Measurements from ENCODE around the gene NSD2.
"Not testable (repeated sequence)": the region's sequence is repeated elsewhere in the genome, so short reads cannot be mapped to it uniquely, and the experiment has no call there.

Gene NSD2

DNA sequence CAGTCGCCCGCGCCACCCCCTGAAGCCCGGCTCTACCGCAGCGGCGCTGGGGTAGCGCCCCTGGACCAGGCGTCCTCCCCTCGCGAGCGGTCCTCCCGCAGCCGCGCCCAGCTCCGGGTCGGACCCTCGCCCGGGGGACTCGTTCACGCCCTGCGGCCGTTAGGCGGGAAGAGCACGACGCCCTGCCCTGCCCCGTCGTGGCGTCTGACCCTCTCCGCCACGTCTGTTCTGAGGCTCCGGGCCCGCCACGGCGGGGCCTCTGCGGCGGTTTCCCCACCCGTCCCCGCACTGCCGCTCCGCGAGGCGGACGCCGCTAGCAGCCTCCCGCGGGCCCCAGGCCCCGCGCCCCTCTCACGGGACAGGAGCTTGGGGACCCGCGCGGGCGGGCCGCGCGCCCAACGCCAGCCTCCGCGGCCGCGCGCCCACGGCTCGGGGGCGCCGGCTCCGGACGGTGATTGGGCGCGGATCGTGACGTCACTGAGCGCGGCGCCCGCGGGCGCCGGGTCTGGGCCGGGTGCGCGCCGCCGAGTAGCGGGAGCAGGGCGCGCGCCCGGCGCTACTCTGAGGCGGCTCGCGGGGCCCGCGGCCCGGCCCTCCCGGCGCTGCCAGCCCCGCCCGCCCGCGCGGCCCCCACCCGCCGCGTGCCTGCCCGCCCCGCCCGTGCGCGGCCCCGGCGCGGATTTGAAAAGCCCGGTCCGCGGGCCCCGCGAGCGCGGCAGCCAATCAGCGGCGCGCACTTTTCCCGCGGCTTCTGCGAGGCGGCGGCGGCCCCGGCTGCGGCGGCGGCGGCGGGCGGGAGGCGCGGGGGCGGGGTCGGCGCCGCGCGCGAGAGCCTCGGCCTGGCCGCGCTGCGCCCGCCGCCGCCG, at the start of gene NSD2:
NSD2 (plus strand) TSS at position 816 of the 866 bp plus-strand sequence. CDS start 29,262 bp downstream, outside the sequence.
- DNase-seq (ENCODE audit: low read depth): peak; percentile 63

- DNase-seq (ENCODE audit: low read depth): no peak
Observed at GRCh38 chr4:1821679-1822567, 49.3 kb upstream of the NSD2 start.

DNA sequence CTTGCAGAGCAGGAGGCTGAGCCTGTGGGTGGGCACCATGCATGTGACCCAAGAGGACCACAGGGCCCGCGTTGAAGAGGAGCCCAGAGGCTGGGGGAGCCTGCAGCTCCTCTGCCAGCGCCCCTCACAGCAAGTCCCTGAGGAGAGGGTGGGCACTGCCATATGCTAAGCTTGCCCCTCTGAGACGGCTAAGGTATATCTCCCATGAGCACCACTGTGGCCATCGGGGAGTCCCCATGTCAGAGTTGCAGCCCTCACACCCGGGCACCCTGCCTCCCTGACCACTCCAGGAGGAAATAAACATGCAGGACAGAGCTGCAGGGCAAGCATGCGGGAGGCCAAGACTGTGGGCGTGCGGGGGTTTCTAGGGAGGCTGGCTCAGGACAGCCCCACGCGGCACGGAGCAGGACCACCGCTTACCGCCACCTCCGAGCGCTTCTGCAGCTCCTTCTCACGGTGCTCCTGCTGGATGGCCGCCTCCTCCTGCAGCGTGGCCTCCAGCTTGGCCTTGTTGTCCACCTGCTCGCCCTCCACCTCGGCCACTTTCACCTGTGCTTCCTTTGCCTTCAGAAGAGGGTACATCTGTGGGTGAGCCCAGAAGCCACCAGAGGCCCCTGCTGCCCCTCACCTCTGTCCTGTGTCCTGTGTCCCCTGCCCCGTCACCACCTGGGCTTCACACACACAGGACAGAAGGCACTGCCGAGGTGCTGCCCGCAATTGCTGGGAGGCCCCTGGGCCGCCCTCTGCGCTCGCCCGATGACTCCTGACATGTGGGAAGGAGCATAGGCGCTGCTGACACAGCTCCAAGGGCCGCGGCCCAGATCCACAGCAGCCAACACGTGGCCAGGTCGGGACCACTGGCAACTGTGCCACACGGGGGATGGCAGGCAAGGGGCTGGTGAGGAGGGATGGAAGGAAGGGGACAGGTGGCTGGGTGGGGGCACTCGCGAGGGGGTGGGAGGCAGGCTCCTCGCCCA, 48.3 kb upstream of the NSD2 start:
- no peak for DNase-seq (ENCODE audit: low read depth)

DNA sequence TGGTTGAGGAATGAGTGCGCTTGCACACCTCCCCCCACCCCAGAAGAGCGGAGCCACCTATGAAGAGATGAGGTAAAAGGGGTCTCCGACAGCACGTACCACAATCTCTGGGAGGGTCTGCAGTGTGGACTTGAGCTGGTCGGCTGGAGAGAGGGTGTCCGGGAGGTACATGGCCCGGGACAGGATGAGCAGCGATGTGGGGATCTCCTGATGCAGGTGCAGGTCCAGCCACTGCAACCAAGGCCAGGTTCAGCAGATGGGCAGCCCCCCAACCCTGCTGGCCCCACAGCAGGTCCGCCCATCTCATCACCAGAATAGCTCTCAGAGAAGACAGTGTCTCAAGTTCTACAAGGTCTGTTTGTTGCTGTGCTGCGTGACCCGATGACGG, 47.7 kb upstream of the NSD2 start:
- DNase-seq (ENCODE audit: low read depth): no peak

DNA sequence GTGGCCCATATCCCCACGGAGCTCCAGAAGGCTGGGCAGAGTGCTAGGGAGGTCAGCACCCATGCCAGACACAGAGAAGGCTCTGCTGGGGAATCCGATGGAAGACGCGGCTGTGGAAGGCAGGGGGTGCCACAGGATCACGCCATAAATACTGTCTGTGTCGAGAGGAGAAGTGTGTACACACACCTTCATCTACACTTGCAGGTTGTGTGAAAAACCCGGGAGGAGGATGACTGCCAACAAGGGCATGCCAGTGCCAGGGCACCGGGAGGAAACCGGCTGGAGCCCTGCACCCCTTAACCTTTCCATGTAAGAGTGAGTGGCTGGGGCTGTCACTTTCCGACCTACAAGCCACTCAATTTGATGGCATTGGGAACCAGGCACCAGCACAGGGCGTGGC, 46.4 kb upstream of the NSD2 start:
- DNase-seq (ENCODE audit: low read depth): no peak

DNA sequence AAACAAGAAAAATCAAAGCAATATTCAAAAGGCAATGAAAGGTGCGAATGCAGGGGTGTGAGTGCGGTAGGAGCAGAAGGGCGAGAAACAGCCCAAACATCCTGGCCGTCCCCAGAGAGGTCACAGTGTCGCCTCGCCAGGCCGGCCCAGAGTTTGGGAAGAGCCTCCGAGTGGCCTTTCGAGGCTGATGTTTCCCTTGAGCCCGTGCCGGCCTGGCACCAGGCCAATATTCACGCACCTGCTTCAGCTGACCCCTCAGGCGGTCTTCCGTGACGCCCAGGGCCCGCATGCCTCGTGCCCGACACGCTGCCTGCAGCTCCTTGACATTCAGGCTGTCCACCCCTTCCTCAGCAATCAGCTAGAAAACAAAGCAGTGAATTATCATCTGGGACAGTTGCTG, 45.9 kb upstream of the NSD2 start:
- DNase-seq (ENCODE audit: low read depth): no peak

GRCh38 chr4:1826531-1827350, 44.5 kb upstream of the NSD2 start:
- no peak for DNase-seq (ENCODE audit: low read depth)

GRCh38 chr4:1830234-1830633, 41.0 kb upstream of the NSD2 start:
- DNase-seq (ENCODE audit: low read depth): no peak

GRCh38 chr4:1830642-1831228, 40.5 kb upstream of the NSD2 start:
- no peak for DNase-seq (ENCODE audit: low read depth)

DNA sequence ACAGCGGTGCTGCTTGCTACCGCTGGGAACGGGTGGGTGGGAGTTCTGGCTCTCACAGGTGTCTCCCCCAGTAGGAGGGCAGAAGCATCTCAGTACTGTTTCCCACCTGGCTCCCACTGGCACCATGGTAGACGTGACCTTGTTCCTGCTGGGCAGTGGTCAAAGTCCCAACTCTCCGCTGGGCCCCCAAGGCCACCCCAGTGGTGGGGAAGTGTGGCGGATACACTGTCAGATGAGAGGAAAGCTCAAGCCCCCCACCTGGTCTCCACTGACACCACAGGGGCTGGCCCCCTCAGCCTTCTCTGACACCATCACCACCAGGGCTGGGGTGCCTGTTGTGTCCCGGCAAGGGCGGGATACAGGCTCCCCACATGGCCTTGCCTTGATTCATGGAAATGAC, 39.9 kb upstream of the NSD2 start:
- no peak for DNase-seq (ENCODE audit: low read depth)

DNA sequence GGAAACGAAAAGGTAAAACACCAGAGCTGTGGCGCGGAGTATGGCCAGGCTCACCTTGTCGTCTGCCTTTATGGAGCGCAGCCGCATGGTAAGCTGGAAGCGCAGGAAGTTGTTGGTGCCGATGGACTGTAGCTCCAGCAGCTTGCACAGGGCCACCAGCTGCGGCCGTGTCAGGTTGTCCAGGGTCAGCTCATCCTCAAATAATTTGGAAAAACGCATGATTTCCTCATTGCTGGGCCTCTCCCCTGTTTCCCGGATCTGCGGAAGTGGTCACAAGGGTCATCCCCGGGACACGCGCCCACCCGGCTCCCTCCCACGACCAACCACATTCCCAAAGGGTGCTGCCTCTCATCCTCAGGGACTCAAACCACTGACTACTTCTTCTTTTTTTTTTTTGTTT, 38.5 kb upstream of the NSD2 start:
- DNase-seq (ENCODE audit: low read depth): no peak

DNA sequence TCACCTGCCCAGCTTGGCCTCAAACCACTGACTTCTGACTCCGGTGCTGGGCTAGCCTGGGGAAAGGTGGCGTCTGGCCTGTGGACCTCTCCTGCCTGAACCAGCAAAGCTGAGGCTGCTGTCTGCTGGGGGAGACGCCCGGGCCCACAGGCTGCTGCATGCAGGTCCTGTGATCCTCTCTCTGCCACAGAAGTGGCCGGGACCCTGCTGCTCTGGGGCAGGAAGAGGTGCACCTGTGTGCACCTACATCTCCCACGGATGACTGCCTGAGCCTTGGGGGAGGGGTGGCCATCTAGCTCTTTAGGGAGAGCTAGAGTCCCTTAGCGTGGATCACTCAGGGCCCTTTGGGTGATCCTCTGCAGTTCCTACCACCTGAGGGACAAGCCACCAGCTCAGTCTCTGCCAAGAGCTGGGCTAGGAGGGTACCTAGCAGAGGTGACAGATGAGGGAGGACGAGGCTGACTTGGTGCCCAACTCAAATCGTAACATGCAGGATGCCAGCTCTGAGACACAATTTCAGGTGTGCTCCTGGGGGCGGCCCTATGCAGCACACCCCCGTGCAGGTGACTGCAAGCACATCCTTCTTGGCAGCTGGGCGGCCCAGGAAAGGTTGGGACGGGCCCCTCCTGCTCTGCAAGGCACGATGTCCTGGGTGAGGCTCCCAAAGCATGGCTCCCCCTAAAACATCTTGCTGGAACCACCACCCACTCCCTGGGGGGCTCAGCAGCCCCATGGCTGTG, 37.7 kb upstream of the NSD2 start:
- DNase-seq (ENCODE audit: low read depth): no peak

DNA sequence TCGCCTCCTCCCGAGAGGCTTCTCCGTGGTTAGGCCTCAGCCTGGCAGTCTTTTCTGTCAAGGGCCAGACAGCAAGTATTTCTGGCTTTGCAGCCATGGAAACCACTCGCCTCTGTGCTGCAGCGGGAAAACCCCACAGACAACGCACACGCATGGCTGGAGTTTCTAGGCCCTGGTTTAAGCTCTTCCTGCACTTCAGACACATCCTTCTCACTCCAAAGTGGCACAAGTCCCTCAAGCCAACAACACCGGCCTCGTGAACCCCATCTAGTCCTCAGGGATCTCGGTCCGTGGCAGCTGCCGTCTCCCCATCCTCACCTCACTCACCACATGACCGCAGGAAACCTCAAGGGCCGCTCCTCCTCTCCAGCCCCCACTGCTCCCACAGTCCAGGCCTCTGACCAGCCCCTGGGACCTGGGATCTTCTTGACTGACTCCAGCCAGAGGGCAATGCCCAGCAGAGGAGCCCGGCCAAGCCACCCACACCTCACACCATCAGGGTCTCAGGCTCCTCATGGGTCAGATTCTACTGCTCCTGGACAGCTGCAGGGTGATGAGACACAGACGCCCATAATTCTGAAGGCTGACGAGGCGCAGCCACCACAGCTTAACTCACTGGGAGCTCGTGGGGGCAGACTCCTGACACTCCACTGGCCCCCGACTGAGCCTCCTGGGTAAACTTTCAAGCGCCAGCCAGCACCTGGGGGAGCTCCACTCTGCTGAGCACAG, 37.0 kb upstream of the NSD2 start:
- DNase-seq (ENCODE audit: low read depth): no peak

DNA sequence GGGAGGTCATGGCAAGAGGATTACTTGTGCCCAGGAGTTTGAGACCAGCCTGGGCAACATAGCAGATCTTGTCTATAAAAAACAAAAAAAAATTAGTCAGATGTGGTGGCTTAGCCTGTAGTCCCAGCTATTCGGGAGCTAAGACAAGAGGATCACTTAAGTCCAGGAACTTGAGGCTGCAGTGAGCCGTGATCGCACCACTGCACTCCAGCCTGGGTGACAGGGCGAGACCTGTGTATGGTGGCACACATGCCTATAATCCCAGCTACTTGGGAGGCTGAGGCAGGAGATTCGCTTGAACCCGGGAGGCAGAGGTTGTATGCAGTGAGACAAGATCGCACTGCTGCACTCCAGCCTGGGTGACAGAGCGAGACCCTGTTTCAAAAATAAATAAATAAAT, 35.4 kb upstream of the NSD2 start:
- DNase-seq (ENCODE audit: low read depth): not testable (repeated sequence)

DNA sequence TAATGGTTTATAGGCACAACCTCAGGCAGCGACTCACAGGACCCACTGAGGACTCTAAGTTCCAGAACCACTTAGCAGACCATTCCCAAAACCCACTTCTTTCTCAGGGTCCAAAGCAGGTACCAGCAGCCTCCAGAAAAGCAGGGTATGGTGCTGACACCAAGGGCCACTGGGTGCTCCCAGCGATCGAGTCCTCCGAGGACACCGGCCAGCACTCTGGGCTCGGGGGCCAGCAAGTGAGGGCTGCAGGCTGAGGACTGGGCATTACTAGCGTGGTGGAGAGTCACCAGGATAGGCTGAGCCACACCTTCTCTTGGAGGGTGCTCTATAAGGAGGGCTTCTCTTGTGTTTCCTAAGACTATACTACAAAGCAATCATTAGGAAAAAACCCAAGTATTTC, 34.5 kb upstream of the NSD2 start:
- DNase-seq (ENCODE audit: low read depth): no peak

- DNase-seq (ENCODE audit: low read depth): no peak
Observed at GRCh38 chr4:1837069-1837468, 34.1 kb upstream of the NSD2 start.

GRCh38 chr4:1839282-1839681, 31.9 kb upstream of the NSD2 start:
- DNase-seq (ENCODE audit: low read depth): no peak

DNA sequence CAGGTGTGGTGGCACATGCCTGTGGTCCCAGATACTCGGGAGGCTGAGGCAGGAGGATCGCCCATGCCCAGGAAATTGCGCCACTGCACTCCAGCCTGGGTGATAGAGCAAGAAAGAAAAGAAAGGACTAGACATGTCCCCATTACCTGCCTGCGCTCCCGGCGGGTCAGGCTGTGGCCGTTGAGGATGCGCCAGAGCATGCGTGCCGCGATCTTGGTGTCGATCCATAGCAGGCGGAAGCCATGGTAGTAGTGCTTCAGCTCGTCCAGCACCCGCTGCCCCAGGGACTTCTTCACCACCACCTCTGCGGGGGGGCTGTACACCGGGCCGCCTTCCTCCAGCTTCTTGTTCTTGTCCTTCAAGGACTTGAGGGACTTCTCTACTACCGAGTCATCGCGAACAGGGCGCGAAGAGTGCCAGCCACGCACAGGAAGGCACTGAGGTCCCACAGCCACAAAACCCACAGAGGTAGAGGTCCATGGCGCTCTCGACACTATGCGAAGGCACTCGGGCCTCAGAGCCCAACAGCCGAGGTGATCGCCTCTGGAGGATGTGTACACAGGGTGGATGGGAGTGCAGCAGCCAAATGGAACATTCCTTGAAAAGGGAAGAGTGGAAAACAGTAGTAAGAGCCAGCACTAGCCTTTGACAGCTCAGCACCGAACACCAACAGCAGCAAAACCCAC, 29.8 kb upstream of the NSD2 start:
- no peak for DNase-seq (ENCODE audit: low read depth)

GRCh38 chr4:1841887-1842210, 29.3 kb upstream of the NSD2 start:
- DNase-seq (ENCODE audit: low read depth): no peak

Measured in fibroblast of the conjunctiva (primary cell).